Esophagus (tissue), 2 donors: ENCODE measurements around the gene TOMM34. TPM values are rescaled to one million over a fixed set of nuclear protein-coding genes. Genes with fewer than 3 reads are reported as not detected.

Source experiments
- H3K27ac ChIP-seq, 2 donors: one replicate each; pipeline ENCODE4 v1.5.1; 2013; ENCODE audit warnings: low read depth in 2 of 2, mild to moderate bottlenecking in 2 of 2, inconsistent platforms in 1 of 2, low read length in 1 of 2, moderate library complexity in 1 of 2
- H3K27me3 ChIP-seq, 2 donors: one replicate each; pipeline ENCODE4 v1.6.1; 2013; ENCODE audit warnings: low read length in 2 of 2, control low read depth in 1 of 2, mild to moderate bottlenecking in 1 of 2; ENCODE audit not compliant: insufficient read depth in 2 of 2, control insufficient read depth in 1 of 2
- H3K36me3 ChIP-seq, 2 donors: one replicate each; pipeline ENCODE4 v1.6.1; 2013; ENCODE audit warnings: low read length in 1 of 2; ENCODE audit not compliant: control insufficient read depth in 2 of 2, insufficient read depth in 2 of 2
- H3K4me1 ChIP-seq, 2 donors: one replicate each; pipeline ENCODE4 v1.6.1; 2013; ENCODE audit warnings: low read length in 1 of 2; ENCODE audit not compliant: control insufficient read depth in 2 of 2, insufficient read depth in 2 of 2
- H3K4me3 ChIP-seq, 2 donors: one replicate each; pipeline ENCODE4 v1.5.1; 2013; ENCODE audit warnings: low read length in 2 of 2, mild to moderate bottlenecking in 2 of 2, low read depth in 1 of 2, moderate library complexity in 1 of 2
- H3K9me3 ChIP-seq, 2 donors: one replicate each; pipeline ENCODE4 v1.6.1; 2013; ENCODE audit warnings: mild to moderate bottlenecking in 2 of 2, low read depth in 1 of 2, low read length in 1 of 2, moderate library complexity in 1 of 2; ENCODE audit not compliant: control insufficient read depth in 2 of 2, insufficient read depth in 1 of 2
- WGBS, 2 donors: extraction: QIAGEN DNeasy Blood & Tissue Kit; methylation state at CpG; one replicate each; pipeline ENCODE4 v1.1.7; 2013; 5-methylcytosine and 5-hydroxymethylcytosine counted together
- polyA plus RNA-seq, 2 donors: library from polyadenylated mRNA; stranded (reverse); fragments of 200-250 nt; gene quantifications; one replicate each; pipeline ENCODE4 v1.2.3, GENCODE V29; 2013
- donor health status: healthy with polysubstance abuse.
- donor health status: Bipolar disorder and iron deficiency.

The TOMM34 gene
- polyA plus RNA-seq, 2 donors = 6.4 to 18.5 TPM

DNA sequence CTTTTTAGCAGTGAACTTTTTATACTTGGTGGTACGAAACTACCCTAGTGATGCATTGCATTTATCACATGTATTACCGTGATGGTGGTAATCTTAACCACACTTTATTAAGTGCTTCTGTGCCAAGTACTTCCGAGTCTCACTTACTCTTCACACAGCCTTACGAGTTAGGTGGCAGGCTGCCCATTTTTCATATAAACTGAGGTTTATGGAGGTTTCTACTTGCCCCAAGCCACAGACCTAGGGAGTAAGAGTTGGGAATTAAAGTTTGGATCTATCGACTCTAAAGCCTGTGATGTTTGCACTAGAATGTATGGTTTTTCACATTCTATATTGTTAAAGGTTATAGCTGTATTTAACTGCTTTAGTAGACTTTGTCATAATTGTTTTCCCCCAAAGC lies 55.8 kb downstream of the TOMM34 start:
- H3K4me3 ChIP-seq = no peak overlapping the region
- no peaks in the 10 kb centered on the region for H3K9me3 ChIP-seq
- peaks cover 13 to 16% of the 10 kb centered on the region in 2 donors for H3K36me3 ChIP-seq
- no peak overlapping the region for H3K27ac ChIP-seq
- H3K4me1 ChIP-seq = peaks cover 2 to 3% of the 10 kb centered on the region in 2 donors
- H3K27me3 ChIP-seq = no peaks in the 10 kb centered on the region
- 81 to 83% methylated on average over 5 of the region's 5 CpGs for WGBS, 2 donors

DNA sequence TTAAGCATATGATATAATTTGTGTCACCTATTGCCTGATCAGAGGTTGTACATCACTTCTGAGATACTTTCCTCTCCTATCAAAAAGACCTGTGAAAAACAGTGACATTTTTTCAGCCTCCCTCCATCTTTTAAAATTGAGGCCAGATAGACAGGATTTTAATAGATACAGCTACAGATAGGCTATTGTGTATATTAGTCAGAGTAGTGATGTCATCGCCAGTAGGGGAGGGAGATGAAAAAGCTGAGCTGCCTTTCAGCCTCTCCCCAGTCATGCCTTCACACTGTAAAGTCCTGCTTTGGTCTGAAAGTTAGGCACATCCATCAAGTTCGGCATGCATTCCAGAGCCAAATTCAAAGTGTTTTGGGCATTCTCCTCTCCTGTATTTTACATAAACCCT lies 58.2 kb downstream of the TOMM34 start:
- Histone ChIP-seq H3K27ac (no peak overlapping the region), H3K4me1 (peaks cover 0 to 3% of the 10 kb centered on the region in 2 donors), H3K27me3 (no peaks in the 10 kb centered on the region), H3K36me3 (peaks cover 9 to 16% of the 10 kb centered on the region in 2 donors), H3K4me3 (no peak overlapping the region), H3K9me3 (no peaks in the 10 kb centered on the region)
- 77 to 83% methylated on average over 2 of the region's 2 CpGs for WGBS, 2 donors

DNA sequence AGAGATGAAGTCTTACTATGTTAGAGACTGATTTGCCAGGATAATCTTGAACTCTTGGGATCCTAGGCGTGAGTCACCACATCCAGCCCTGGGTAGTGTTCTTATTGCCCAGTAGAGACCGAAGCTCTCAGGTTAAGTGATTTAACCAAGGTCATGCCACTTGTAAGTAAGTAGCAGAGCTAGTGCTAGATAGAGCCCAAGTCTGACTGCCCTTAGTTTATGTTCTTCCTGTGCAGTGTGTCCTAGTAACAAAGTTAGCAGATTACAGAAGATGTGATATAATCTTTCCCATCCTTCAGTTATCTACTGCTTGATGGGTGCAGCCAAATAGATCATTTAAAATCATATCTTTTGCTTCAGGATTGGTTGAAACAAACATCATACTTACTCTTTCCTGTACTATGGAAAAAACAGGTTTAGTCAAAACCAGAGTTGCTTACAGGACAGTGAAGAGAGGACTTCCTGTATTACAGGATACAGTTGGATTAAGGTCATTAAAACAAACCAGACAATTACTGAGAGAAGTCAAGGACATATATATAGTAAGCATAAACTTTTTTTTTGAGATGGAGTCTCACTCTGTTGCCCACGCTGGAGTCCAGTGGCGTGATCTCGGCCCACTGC lies 59.9 kb downstream of the TOMM34 start:
- H3K4me1 ChIP-seq = peaks cover 0 to 3% of the 10 kb centered on the region in 2 donors

DNA sequence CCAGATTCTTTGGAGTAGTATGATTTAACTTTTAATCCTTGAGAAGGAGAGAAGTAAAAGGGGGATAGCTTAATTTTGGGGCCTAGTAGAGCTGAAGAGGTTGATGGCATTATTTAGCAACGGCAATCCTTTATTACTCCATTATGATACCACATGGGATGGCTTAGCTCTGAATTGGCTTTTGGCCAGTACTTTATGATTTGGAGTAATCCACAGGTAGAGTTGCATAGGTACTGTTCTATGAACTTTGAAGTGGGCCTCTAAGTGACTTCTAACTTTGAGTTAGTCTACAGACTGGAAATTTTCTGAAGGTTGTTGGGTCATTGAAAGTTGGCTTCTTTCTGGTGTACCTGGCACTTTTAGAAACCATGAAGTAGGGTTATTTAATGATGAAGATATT lies 63.1 kb downstream of the TOMM34 start:
- peaks cover 2 to 7% of the 10 kb centered on the region in 2 donors for H3K36me3 ChIP-seq
- no peak overlapping the region for H3K27ac ChIP-seq
- no peak overlapping the region for H3K4me3 ChIP-seq
- no peaks in the 10 kb centered on the region for H3K9me3 ChIP-seq
- no peaks in the 10 kb centered on the region for H3K27me3 ChIP-seq
- 64 to 65% methylated on average over 1 of the region's 1 CpG for WGBS, 2 donors
- H3K4me1 ChIP-seq = peaks cover 0 to 3% of the 10 kb centered on the region in 2 donors

More for the DNA sequence above, 59.9 kb downstream of the TOMM34 start:
- H3K9me3 ChIP-seq = no peaks in the 10 kb centered on the region
- H3K4me3 ChIP-seq = no peak overlapping the region
- WGBS, 2 donors = 79% methylated on average over 5 of the region's 5 CpGs
- H3K27ac ChIP-seq = peak overlapping the region in 1 of 2 donors; percentile 24
- H3K36me3 ChIP-seq = peaks cover 9 to 12% of the 10 kb centered on the region in 2 donors
- no peaks in the 10 kb centered on the region for H3K27me3 ChIP-seq

DNA sequence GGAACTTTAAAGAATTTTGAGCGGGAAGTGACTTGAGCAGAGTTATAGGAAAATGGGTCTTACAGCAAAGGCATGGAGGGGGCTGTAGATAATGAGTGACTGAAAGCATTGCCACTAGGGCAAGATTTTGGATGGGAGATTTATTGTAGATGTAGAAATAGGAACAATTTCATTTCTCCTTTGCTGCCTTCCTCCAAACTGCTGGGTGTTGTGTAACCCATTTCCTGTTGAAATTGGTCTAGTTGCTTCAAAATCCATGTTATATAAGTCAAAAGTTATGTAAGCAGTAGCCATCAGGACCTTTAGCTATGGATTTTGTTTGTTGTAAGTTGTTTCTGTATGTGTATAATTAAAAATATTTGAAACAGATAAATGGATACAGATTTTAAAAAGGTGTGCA lies 63.6 kb downstream of the TOMM34 start:
- H3K27ac ChIP-seq = no peak overlapping the region
- no peaks in the 10 kb centered on the region for H3K9me3 ChIP-seq
- peaks cover 0 to 3% of the 10 kb centered on the region in 2 donors for H3K4me1 ChIP-seq
- H3K27me3 ChIP-seq = no peaks in the 10 kb centered on the region
- WGBS, 2 donors = 79 to 81% methylated on average over 1 of the region's 1 CpG
- H3K36me3 ChIP-seq = peaks cover 0 to 3% of the 10 kb centered on the region in 2 donors
- H3K4me3 ChIP-seq = no peak overlapping the region

DNA sequence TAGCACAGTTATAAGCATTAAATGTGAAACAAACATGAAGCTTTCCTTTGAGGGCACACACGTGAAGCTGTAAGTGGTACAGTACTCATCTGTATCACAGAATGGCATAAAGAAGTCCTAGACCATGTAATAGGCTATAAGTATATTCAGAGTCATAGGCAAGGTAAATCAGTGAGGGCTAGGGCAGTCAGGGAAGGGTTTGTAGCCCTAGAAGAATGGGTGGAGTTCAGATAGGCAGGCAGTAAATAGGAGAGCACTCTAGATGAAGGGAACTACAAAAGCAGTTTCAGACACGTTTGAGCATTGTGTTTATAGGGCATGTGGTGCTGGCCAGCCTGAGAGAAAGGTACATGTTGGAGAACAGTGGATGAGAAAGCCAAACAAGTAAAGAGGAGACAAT lies 65.2 kb downstream of the TOMM34 start:
- no peak overlapping the region for H3K27ac ChIP-seq
- WGBS, 2 donors = 42 to 57% methylated on average over 2 of the region's 2 CpGs
- H3K4me1 ChIP-seq = peaks cover 0 to 3% of the 10 kb centered on the region in 2 donors
- no peaks in the 10 kb centered on the region for H3K27me3 ChIP-seq
- no peaks in the 10 kb centered on the region for H3K9me3 ChIP-seq
- no peaks in the 10 kb centered on the region for H3K36me3 ChIP-seq
- H3K4me3 ChIP-seq = no peak overlapping the region

Other genes starting within 250 kb of the TOMM34 start
- 10 to 100 TPM; 24.5 to 48.2 TPM for gene CCN5, start 245.0 kb downstream of the TOMM34 start, polyA plus RNA-seq
- under 1 TPM; 0.12 to 0.76 TPM for gene KCNK15, start 214.5 kb downstream of the TOMM34 start, polyA plus RNA-seq
- under 1 TPM; 0.04 to 0.05 TPM for gene RIMS4, start 149.9 kb downstream of the TOMM34 start, polyA plus RNA-seq
- 100 to 1,000 TPM in 1 of 2 donors, 10 to 100 TPM in 1; 53.4 to 112 TPM for gene YWHAB, start 74.7 kb downstream of the TOMM34 start, polyA plus RNA-seq
- gene PABPC1L, start 50.3 kb downstream of the TOMM34 start, polyA plus RNA-seq = 10 to 100 TPM; 12.1 to 31.6 TPM
- gene STK4, start 6.1 kb upstream of the TOMM34 start, polyA plus RNA-seq = 1 to 10 TPM; 4.7 to 4.8 TPM
- under 1 TPM; 0.04 to 0.15 TPM for gene KCNS1, start 140.7 kb upstream of the TOMM34 start, polyA plus RNA-seq
- gene WFDC5, start 154.8 kb upstream of the TOMM34 start, polyA plus RNA-seq = 1 to 10 TPM; 4.5 to 6.4 TPM
- 1 to 10 TPM; 2.2 to 4.3 TPM for gene WFDC12, start 164.1 kb upstream of the TOMM34 start, polyA plus RNA-seq
- gene PI3, start 214.5 kb upstream of the TOMM34 start, polyA plus RNA-seq = 1,000 to 10,000 TPM in 1 of 2 donors, 100 to 1,000 TPM in 1; 430 to 2,639 TPM
- not detected for gene SEMG1, start 246.6 kb upstream of the TOMM34 start, polyA plus RNA-seq